Measurements from ENCODE around the gene ATP2A2.

Gene ATP2A2

DNA sequence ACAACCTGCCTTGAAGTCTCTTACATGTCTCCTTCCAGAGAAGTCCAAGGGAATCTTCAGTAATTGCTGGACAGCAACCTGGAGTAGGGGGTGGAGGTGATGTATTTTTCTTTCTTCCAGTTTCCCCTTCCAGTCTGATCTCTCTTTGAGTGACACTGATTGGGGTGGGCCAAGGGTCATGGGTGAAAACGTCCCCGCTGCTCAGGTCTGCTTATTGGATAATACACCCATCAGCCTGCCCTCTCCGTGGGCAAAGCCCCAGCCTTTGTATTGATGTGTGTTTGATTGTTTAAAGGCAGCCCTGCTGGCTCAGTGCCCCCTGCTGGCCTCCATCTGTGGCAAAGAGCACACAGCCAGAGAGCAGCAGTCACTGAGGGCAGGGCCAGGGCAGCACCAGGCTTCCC lies 35.7 kb upstream of the ATP2A2 start:
- Histone ChIP-seq H3K36me3 (ENCODE audit: control insufficient read depth in 1 of 2, insufficient read depth in 2 of 2, low read length in 2 of 2) (no peaks in the 10 kb centered on the region), H2BK12ac (ENCODE audit: low read length) (no peak overlapping the region), H3K9me3 (ENCODE audit: insufficient read depth, low read depth, low read length) (peaks cover 1% of the 10 kb centered on the region), H3K9ac (ENCODE audit: low read length) (no peak overlapping the region), H3K27ac (ENCODE audit: low read depth, low read length) (no peak overlapping the region), H3K79me2 (ENCODE audit: control insufficient read depth, insufficient read depth, low read length, poor library complexity) (no peaks in the 10 kb centered on the region), H4K12ac (ENCODE audit: low read depth, low read length) (no peak overlapping the region), H3K14ac (ENCODE audit: low read length) (no peak overlapping the region), H2AFZ (ENCODE audit: insufficient read depth, low read length, poor library complexity) (no peak overlapping the region), H3K18ac (ENCODE audit: low read length) (no peak overlapping the region), H3K27me3 (ENCODE audit: insufficient read depth, low read length) (no peaks in the 10 kb centered on the region), H3K4me3 (ENCODE audit: low read depth, low read length) (no peak overlapping the region), H3K79me1 (ENCODE audit: low read length) (peaks cover 6% of the 10 kb centered on the region), H4K91ac (ENCODE audit: low read depth, low read length) (no peak overlapping the region), H2BK5ac (ENCODE audit: low read depth, low read length, poor library complexity) (no peak overlapping the region), H2BK120ac (ENCODE audit: insufficient read depth, low read length, poor library complexity) (no peak overlapping the region), H3K4me2 (ENCODE audit: low read length) (no peak overlapping the region), H3K4ac (ENCODE audit: low read depth, low read length) (no peak overlapping the region), H3K4me1 (ENCODE audit: control insufficient read depth in 1 of 2, insufficient read depth in 2 of 2, low read length in 2 of 2) (peaks cover 14 to 17% of the 10 kb centered on the region in 2 experiments), H2AK5ac (ENCODE audit: low read length) (no peak overlapping the region), H3K23ac (ENCODE audit: low read length) (no peak overlapping the region), H4K8ac (ENCODE audit: low read depth, low read length) (no peak overlapping the region)
- WGBS (ENCODE audit: extremely low coverage, insufficient coverage, insufficient read length): no CpG with 5 or more reads among the region's 3 CpGs
- DNase-seq: peak in 1 of 2 donors; percentile 52

- Histone ChIP-seq H3K36me3 (ENCODE audit: control insufficient read depth in 1 of 2, insufficient read depth in 2 of 2, low read length in 2 of 2) (no peaks in the 10 kb centered on the region), H4K12ac (ENCODE audit: low read depth, low read length) (no peak overlapping the region), H3K27ac (ENCODE audit: low read depth, low read length) (no peak overlapping the region), H3K79me2 (ENCODE audit: control insufficient read depth, insufficient read depth, low read length, poor library complexity) (no peaks in the 10 kb centered on the region), H3K23ac (ENCODE audit: low read length) (no peak overlapping the region), H2BK5ac (ENCODE audit: low read depth, low read length, poor library complexity) (peak overlapping the region; percentile 8), H2BK120ac (ENCODE audit: insufficient read depth, low read length, poor library complexity) (peak overlapping the region; percentile 60), H3K79me1 (ENCODE audit: low read length) (peaks cover 6% of the 10 kb centered on the region), H3K27me3 (ENCODE audit: insufficient read depth, low read length) (no peaks in the 10 kb centered on the region), H4K8ac (ENCODE audit: low read depth, low read length) (no peak overlapping the region), H4K91ac (ENCODE audit: low read depth, low read length) (peak overlapping the region; percentile 53), H3K4me1 (ENCODE audit: control insufficient read depth in 1 of 2, insufficient read depth in 2 of 2, low read length in 2 of 2) (peaks cover 14 to 17% of the 10 kb centered on the region in 2 experiments), H2AFZ (ENCODE audit: insufficient read depth, low read length, poor library complexity) (peak overlapping the region; percentile 8), H3K9me3 (ENCODE audit: insufficient read depth, low read depth, low read length) (peaks cover 1% of the 10 kb centered on the region), H3K9ac (ENCODE audit: low read length) (no peak overlapping the region), H3K4ac (ENCODE audit: low read depth, low read length) (no peak overlapping the region), H3K4me2 (ENCODE audit: low read length) (no peak overlapping the region), H3K4me3 (ENCODE audit: low read depth, low read length) (no peak overlapping the region), H2BK12ac (ENCODE audit: low read length) (peak overlapping the region; percentile 25), H3K18ac (ENCODE audit: low read length) (no peak overlapping the region), H3K14ac (ENCODE audit: low read length) (peak overlapping the region; percentile 4), H2AK5ac (ENCODE audit: low read length) (no peak overlapping the region)
- DNase-seq: peak in 1 of 2 donors; percentile 62
- no CpG with 5 or more reads among the region's 4 CpGs for WGBS (ENCODE audit: extremely low coverage, insufficient coverage, insufficient read length)
These were observed 34.3 kb upstream of the ATP2A2 start for GRCh38 chr12:110246636-110247339.

DNA sequence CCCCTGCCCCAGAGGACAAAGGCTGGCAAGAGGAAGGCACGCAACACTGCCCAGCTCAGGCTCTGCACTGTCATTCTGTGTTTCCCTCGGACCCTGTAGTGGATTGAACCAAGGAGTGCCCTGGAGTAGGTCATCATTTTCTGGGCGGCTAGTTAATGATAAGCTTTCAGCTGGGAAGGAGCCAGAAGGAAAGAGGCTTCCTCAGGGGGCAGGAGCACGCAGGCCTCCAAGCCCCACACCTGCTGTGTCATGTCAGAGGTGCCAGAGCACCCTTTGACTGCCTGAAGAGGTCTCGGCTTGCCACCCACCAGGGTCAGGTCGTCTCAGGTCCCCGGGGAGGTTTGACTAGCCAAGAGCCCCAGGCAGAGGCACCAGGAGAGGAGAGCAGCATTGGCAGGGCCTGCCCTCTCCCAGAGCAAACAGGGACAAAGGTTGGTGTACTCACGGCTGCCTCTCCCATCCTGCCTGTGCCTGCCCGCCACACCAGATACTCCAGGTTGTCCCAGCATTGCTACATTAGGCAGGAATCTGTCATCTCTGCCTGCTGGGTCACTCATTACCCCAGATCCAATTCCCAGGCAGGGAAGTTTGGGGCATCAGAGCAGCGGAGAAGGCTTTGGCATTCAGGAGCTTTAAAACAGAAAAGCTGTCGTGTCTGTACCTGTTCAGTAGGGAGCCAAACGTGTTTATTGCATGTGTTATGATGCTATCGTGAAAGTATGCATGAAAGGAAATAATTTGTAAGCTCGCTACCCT lies 33.5 kb upstream of the ATP2A2 start:
- Histone ChIP-seq H3K4me3 (ENCODE audit: low read depth, low read length) (no peak overlapping the region), H3K36me3 (ENCODE audit: control insufficient read depth in 1 of 2, insufficient read depth in 2 of 2, low read length in 2 of 2) (no peaks in the 10 kb centered on the region), H3K23ac (ENCODE audit: low read length) (no peak overlapping the region), H3K9ac (ENCODE audit: low read length) (no peak overlapping the region), H3K4ac (ENCODE audit: low read depth, low read length) (no peak overlapping the region), H3K4me1 (ENCODE audit: control insufficient read depth in 1 of 2, insufficient read depth in 2 of 2, low read length in 2 of 2) (peaks cover 14 to 17% of the 10 kb centered on the region in 2 experiments), H3K27ac (ENCODE audit: low read depth, low read length) (no peak overlapping the region), H3K18ac (ENCODE audit: low read length) (peak overlapping the region; percentile 33), H2BK120ac (ENCODE audit: insufficient read depth, low read length, poor library complexity) (peak overlapping the region; percentile 60), H3K9me3 (ENCODE audit: insufficient read depth, low read depth, low read length) (peaks cover 1% of the 10 kb centered on the region), H2BK5ac (ENCODE audit: low read depth, low read length, poor library complexity) (peak overlapping the region; percentile 8), H3K79me1 (ENCODE audit: low read length) (peaks cover 6% of the 10 kb centered on the region), H2AK5ac (ENCODE audit: low read length) (peak overlapping the region; percentile 39), H3K4me2 (ENCODE audit: low read length) (no peak overlapping the region), H3K27me3 (ENCODE audit: insufficient read depth, low read length) (no peaks in the 10 kb centered on the region), H3K14ac (ENCODE audit: low read length) (peak overlapping the region; percentile 4), H4K12ac (ENCODE audit: low read depth, low read length) (no peak overlapping the region), H3K79me2 (ENCODE audit: control insufficient read depth, insufficient read depth, low read length, poor library complexity) (no peaks in the 10 kb centered on the region), H4K91ac (ENCODE audit: low read depth, low read length) (peak overlapping the region; percentile 53), H4K8ac (ENCODE audit: low read depth, low read length) (no peak overlapping the region), H2BK12ac (ENCODE audit: low read length) (peak overlapping the region; percentile 25), H2AFZ (ENCODE audit: insufficient read depth, low read length, poor library complexity) (peak overlapping the region; percentile 8)
- DNase-seq: peak; percentile 37 to 67
- no CpG with 5 or more reads among the region's 14 CpGs for WGBS (ENCODE audit: extremely low coverage, insufficient coverage, insufficient read length)

DNA sequence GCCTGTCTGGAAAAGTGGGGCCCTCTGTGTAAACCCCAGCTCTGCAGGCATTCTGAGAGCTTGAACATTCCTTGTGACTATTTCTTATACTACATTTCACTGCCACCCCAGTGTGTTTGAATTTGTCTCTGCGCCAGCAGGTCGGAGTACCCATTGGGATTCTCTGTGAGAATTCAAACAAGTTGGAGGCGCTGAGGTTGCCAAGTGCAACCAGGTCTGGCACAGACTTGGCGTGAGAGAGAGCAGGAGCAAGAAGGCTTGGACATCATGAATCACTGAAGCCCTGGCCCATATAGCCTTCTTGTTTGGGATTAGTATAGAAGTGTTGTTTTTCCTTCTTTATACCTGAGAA lies 33.0 kb upstream of the ATP2A2 start:
- Histone ChIP-seq H2BK5ac (ENCODE audit: low read depth, low read length, poor library complexity) (no peak overlapping the region), H3K9me3 (ENCODE audit: insufficient read depth, low read depth, low read length) (peaks cover 1% of the 10 kb centered on the region), H3K27ac (ENCODE audit: low read depth, low read length) (no peak overlapping the region), H2AK5ac (ENCODE audit: low read length) (no peak overlapping the region), H3K36me3 (ENCODE audit: control insufficient read depth in 1 of 2, insufficient read depth in 2 of 2, low read length in 2 of 2) (no peaks in the 10 kb centered on the region), H3K79me1 (ENCODE audit: low read length) (peaks cover 6% of the 10 kb centered on the region), H3K18ac (ENCODE audit: low read length) (no peak overlapping the region), H3K4me1 (ENCODE audit: control insufficient read depth in 1 of 2, insufficient read depth in 2 of 2, low read length in 2 of 2) (peaks cover 14 to 17% of the 10 kb centered on the region in 2 experiments), H2BK120ac (ENCODE audit: insufficient read depth, low read length, poor library complexity) (no peak overlapping the region), H3K9ac (ENCODE audit: low read length) (no peak overlapping the region), H4K91ac (ENCODE audit: low read depth, low read length) (no peak overlapping the region), H3K79me2 (ENCODE audit: control insufficient read depth, insufficient read depth, low read length, poor library complexity) (no peaks in the 10 kb centered on the region), H3K14ac (ENCODE audit: low read length) (no peak overlapping the region), H4K12ac (ENCODE audit: low read depth, low read length) (no peak overlapping the region), H2AFZ (ENCODE audit: insufficient read depth, low read length, poor library complexity) (no peak overlapping the region), H3K4ac (ENCODE audit: low read depth, low read length) (no peak overlapping the region), H4K8ac (ENCODE audit: low read depth, low read length) (no peak overlapping the region), H2BK12ac (ENCODE audit: low read length) (no peak overlapping the region), H3K4me3 (ENCODE audit: low read depth, low read length) (no peak overlapping the region), H3K27me3 (ENCODE audit: insufficient read depth, low read length) (no peaks in the 10 kb centered on the region), H3K4me2 (ENCODE audit: low read length) (no peak overlapping the region), H3K23ac (ENCODE audit: low read length) (no peak overlapping the region)
- no CpG with 5 or more reads among the region's 4 CpGs for WGBS (ENCODE audit: extremely low coverage, insufficient coverage, insufficient read length)
- no peak for DNase-seq

Data from trophoblast cell (in vitro differentiated cells and primary cell).